ENCODE measurements around the gene FAM107B.

Gene FAM107B

DNA sequence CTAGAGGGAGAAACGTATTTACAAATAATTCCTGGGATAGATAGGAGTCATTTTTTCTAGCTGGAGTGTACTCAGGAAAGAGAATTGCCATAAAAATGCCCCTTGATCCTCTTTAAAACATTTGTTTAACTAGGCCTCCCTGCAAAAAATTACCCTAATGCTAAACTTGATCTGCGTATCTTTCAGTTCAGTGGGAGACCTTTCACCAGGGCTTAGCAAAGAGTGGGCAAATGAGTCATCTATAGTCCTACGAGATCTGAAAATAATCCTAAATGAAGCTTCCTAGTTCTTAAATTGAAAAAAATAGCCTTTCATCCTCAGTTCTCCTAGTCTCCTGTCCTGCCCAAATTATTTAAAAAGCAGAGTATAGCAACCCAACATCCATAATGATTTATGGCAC lies 245.3 kb downstream of the FAM107B start (continued):
- TF ChIP-seq ZNF354C (tag by site-specific recombination; IDR thresholded peaks at IDR 0.05; ENCODE audit: borderline replicate concordance, low read depth) (no peak), ZNF302 (tag by site-specific recombination; IDR thresholded peaks at IDR 0.05; ENCODE audit: low read depth) (no peak), ZNF600 (tag by site-specific recombination; IDR thresholded peaks at IDR 0.05) (no peak), ZNF830 (tag by site-specific recombination; IDR thresholded peaks at IDR 0.05; ENCODE audit: low read depth) (no peak)
- TF ChIP-seq, protein P1, sequence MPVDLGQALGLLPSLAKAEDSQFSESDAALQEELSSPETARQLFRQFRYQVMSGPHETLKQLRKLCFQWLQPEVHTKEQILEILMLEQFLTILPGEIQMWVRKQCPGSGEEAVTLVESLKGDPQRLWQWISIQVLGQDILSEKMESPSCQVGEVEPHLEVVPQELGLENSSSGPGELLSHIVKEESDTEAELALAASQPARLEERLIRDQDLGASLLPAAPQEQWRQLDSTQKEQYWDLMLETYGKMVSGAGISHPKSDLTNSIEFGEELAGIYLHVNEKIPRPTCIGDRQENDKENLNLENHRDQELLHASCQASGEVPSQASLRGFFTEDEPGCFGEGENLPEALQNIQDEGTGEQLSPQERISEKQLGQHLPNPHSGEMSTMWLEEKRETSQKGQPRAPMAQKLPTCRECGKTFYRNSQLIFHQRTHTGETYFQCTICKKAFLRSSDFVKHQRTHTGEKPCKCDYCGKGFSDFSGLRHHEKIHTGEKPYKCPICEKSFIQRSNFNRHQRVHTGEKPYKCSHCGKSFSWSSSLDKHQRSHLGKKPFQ (tag by site-specific recombination; IDR thresholded peaks at IDR 0.05): no peak

DNA sequence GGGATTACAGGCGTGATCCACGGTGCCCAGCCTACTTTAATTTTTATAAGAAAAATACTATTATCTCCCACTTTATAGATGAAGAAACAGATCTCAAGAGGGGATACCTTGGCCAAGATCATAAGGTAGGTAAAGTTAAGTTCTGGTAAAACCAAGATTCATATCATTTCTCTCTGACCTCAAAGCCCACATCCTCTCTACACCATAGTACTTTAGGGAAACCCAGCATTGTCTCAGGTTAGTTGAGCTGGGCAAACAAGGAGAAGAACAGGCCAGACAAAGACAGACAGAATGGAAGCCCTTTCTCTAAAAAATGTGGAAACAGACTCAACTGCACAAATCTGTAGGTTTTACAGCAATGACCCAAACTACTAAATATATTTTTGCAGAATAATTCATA lies 246.2 kb downstream of the FAM107B start:
- CTCF ChIA-PET: no interaction called here
- POLR2A ChIA-PET: no interaction called here
- Histone ChIP-seq H3K27ac (ENCODE audit: extremely low read depth, low read depth, low read length) (no peak overlapping the region), H3K4me1 (ENCODE audit: control insufficient read depth, insufficient read depth, low read length) (no peaks in the 10 kb centered on the region), H3K36me3 (ENCODE audit: control insufficient read depth in 2 of 2, insufficient read depth in 1 of 2, low read length in 2 of 2) (peaks cover 0 to 16% of the 10 kb centered on the region in 2 experiments), H3K9me3 (ENCODE audit: control insufficient read depth, insufficient read depth, low read depth, low read length) (no peaks in the 10 kb centered on the region), H3K4me3 (ENCODE audit: low read depth, low read length) (no peak overlapping the region)
- TF ChIP-seq ZNF184 (tag by site-specific recombination; IDR thresholded peaks at IDR 0.05) (no peak), ZNF843 (tag by site-specific recombination; IDR thresholded peaks at IDR 0.05) (no peak), ZNF791 (tag by site-specific recombination; IDR thresholded peaks at IDR 0.05) (no peak), ZNF274 (IDR thresholded peaks at IDR 0.05; ENCODE audit: low read length) (no peak), ZNF274 (tag by site-specific recombination; IDR thresholded peaks at IDR 0.05; ENCODE audit: borderline replicate concordance) (no peak), YY1 (tag by site-specific recombination; IDR thresholded peaks at IDR 0.05) (no peak), ZNF777 (tag by site-specific recombination; IDR thresholded peaks at IDR 0.05; ENCODE audit: borderline replicate concordance) (no peak), ZNF629 (tag by site-specific recombination; IDR thresholded peaks at IDR 0.05) (no peak), ZNF571 (tag by site-specific recombination; IDR thresholded peaks at IDR 0.05) (no peak)
- TF ChIP-seq, protein P2, sequence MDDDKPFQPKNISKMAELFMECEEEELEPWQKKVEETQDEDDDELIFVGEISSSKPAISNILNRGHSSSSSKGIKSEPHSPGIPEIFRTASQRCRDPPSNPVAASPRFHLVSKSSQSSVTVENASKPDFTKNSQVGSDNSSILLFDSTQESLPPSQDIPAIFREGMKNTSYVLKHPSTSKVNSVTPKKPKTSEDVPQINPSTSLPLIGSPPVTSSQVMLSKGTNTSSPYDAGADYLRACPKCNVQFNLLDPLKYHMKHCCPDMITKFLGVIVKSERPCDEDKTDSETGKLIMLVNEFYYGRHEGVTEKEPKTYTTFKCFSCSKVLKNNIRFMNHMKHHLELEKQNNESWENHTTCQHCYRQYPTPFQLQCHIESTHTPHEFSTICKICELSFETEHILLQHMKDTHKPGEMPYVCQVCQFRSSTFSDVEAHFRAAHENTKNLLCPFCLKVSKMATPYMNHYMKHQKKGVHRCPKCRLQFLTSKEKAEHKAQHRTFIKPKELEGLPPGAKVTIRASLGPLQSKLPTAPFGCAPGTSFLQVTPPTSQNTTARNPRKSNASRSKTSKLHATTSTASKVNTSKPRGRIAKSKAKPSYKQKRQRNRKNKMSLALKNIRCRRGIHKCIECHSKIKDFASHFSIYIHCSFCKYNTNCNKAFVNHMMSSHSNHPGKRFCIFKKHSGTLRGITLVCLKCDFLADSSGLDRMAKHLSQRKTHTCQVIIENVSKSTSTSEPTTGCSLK (tag by site-specific recombination; IDR thresholded peaks at IDR 0.05): no peak
- TF ChIP-seq, protein P3, sequence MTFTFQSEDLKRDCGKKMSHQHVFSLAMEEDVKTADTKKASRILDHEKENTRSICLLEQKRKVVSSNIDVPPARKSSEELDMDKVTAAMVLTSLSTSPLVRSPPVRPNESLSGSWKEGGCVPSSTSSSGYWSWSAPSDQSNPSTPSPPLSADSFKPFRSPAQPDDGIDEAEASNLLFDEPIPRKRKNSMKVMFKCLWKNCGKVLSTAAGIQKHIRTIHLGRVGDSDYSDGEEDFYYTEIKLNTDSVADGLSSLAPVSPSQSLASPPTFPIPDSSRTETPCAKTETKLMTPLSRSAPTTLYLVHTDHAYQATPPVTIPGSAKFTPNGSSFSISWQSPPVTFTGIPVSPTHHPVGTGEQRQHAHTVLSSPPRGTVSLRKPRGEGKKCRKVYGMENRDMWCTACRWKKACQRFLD (tag by site-specific recombination; IDR thresholded peaks at IDR 0.05): no peak

DNA sequence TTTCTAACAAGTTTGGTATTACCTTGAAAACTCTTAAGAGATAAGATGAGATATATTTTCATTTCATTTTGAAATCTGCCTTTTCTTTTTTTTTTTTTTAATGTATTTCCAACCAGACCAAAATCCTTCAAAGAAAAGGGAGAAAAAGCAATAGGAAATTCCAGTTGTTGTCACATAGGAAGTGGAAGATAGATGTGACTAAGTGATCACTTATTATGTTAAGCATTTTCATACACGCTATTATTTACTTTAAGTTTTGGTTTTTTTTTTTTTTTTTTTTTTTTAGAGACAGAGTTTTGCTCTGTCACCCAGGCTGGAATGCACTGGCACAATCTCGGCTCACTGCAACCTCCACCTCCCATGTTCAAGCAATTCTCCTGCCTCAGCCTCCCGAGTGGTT lies 246.8 kb downstream of the FAM107B start:
- TF ChIP-seq BCL11A (tag by site-specific recombination; IDR thresholded peaks at IDR 0.05; ENCODE audit: low read depth): no peak
- no peak for TF ChIP-seq TCF7L2 (IDR thresholded peaks at IDR 0.05; ENCODE audit: borderline replicate concordance, low read depth, low read length)
- Histone ChIP-seq H3K36me3 (ENCODE audit: control insufficient read depth in 2 of 2, insufficient read depth in 1 of 2, low read length in 2 of 2) (peaks cover 0 to 16% of the 10 kb centered on the region in 2 experiments), H3K4me1 (ENCODE audit: control insufficient read depth, insufficient read depth, low read length) (no peaks in the 10 kb centered on the region), H3K9me3 (ENCODE audit: control insufficient read depth, insufficient read depth, low read depth, low read length) (no peaks in the 10 kb centered on the region), H3K27ac (ENCODE audit: extremely low read depth, low read depth, low read length) (no peak overlapping the region), H3K4me3 (ENCODE audit: low read depth, low read length) (no peak overlapping the region)
- ChIA-PET CTCF (no interaction called here), POLR2A (no interaction called here)

Data from HEK293 (cell line).